ENCODE results near the gene RUSC1. TPM values are rescaled to one million over a fixed set of nuclear protein-coding genes. Genes with fewer than 3 reads are reported as not detected.

The RUSC1 gene
- total and polyA plus RNA-seq, 4 donors, result 28.4 to 129 (median 78.0) TPM

- no peak overlapping the region for H3K4me3 ChIP-seq (ENCODE audit: low read depth, low read length)
- peaks cover 12% of the 10 kb centered on the region for H3K4me1 ChIP-seq (ENCODE audit: control insufficient read depth, insufficient read depth, low read length)
- H3K27ac ChIP-seq (ENCODE audit: low read depth, low read length), result no peak overlapping the region
- 35% methylated on average over 40 of the region's 46 CpGs for WGBS (ENCODE audit: insufficient coverage)
- no peak for DNase-seq (ENCODE audit: low read depth in 4 of 6, low spot score in 6 of 6)
- H3K9me3 ChIP-seq (ENCODE audit: control insufficient read depth, insufficient read depth, low read length), result no peaks in the 10 kb centered on the region
- peaks cover 3% of the 10 kb centered on the region for H3K36me3 ChIP-seq (ENCODE audit: control insufficient read depth, insufficient read depth, low read length)
- peaks cover 42% of the 10 kb centered on the region for H3K27me3 ChIP-seq (ENCODE audit: control insufficient read depth, insufficient read depth, low read length)
Observed at GRCh38 chr1:155294520-155295182, 26.0 kb upstream of the RUSC1 start.

GRCh38 chr1:155295183-155295941 is 25.3 kb upstream of the RUSC1 start:
- 7% methylated on average over 45 of the region's 47 CpGs for WGBS (ENCODE audit: insufficient coverage)
- Histone ChIP-seq H3K27ac (ENCODE audit: low read depth, low read length) (no peak overlapping the region), H3K4me3 (ENCODE audit: low read depth, low read length) (no peak overlapping the region), H3K36me3 (ENCODE audit: control insufficient read depth, insufficient read depth, low read length) (peaks cover 3% of the 10 kb centered on the region), H3K9me3 (ENCODE audit: control insufficient read depth, insufficient read depth, low read length) (no peaks in the 10 kb centered on the region), H3K27me3 (ENCODE audit: control insufficient read depth, insufficient read depth, low read length) (peaks cover 42% of the 10 kb centered on the region), H3K4me1 (ENCODE audit: control insufficient read depth, insufficient read depth, low read length) (peaks cover 12% of the 10 kb centered on the region)
- DNase-seq (ENCODE audit: low read depth in 4 of 6, low spot score in 6 of 6), result no peak

GRCh38 chr1:155295942-155296267 is 24.8 kb upstream of the RUSC1 start:
- DNase-seq (ENCODE audit: low read depth in 4 of 6, low spot score in 6 of 6), result no peak
- H3K4me1 ChIP-seq (ENCODE audit: control insufficient read depth, insufficient read depth, low read length), result peaks cover 12% of the 10 kb centered on the region
- peaks cover 3% of the 10 kb centered on the region for H3K36me3 ChIP-seq (ENCODE audit: control insufficient read depth, insufficient read depth, low read length)
- no peak overlapping the region for H3K27ac ChIP-seq (ENCODE audit: low read depth, low read length)
- H3K9me3 ChIP-seq (ENCODE audit: control insufficient read depth, insufficient read depth, low read length), result no peaks in the 10 kb centered on the region
- WGBS (ENCODE audit: insufficient coverage), result 72% methylated on average over 7 of the region's 7 CpGs
- H3K4me3 ChIP-seq (ENCODE audit: low read depth, low read length), result no peak overlapping the region
- H3K27me3 ChIP-seq (ENCODE audit: control insufficient read depth, insufficient read depth, low read length), result peaks cover 42% of the 10 kb centered on the region

GRCh38 chr1:155296661-155297060 is 24.0 kb upstream of the RUSC1 start:
- peaks cover 2% of the 10 kb centered on the region for H3K36me3 ChIP-seq (ENCODE audit: control insufficient read depth, insufficient read depth, low read length)
- no peaks in the 10 kb centered on the region for H3K9me3 ChIP-seq (ENCODE audit: control insufficient read depth, insufficient read depth, low read length)
- WGBS (ENCODE audit: insufficient coverage), result 85% methylated on average over 3 of the region's 3 CpGs
- no peak overlapping the region for H3K27ac ChIP-seq (ENCODE audit: low read depth, low read length)
- peaks cover 12% of the 10 kb centered on the region for H3K4me1 ChIP-seq (ENCODE audit: control insufficient read depth, insufficient read depth, low read length)
- H3K4me3 ChIP-seq (ENCODE audit: low read depth, low read length), result no peak overlapping the region
- peaks cover 42% of the 10 kb centered on the region for H3K27me3 ChIP-seq (ENCODE audit: control insufficient read depth, insufficient read depth, low read length)
- no peak for DNase-seq (ENCODE audit: low read depth in 4 of 6, low spot score in 6 of 6)

GRCh38 chr1:155297384-155297783 is 23.3 kb upstream of the RUSC1 start:
- Histone ChIP-seq H3K4me1 (ENCODE audit: control insufficient read depth, insufficient read depth, low read length) (peaks cover 12% of the 10 kb centered on the region), H3K27me3 (ENCODE audit: control insufficient read depth, insufficient read depth, low read length) (peaks cover 42% of the 10 kb centered on the region), H3K27ac (ENCODE audit: low read depth, low read length) (no peak overlapping the region), H3K9me3 (ENCODE audit: control insufficient read depth, insufficient read depth, low read length) (no peaks in the 10 kb centered on the region), H3K4me3 (ENCODE audit: low read depth, low read length) (no peak overlapping the region), H3K36me3 (ENCODE audit: control insufficient read depth, insufficient read depth, low read length) (no peaks in the 10 kb centered on the region)
- 63% methylated on average over 6 of the region's 7 CpGs for WGBS (ENCODE audit: insufficient coverage)
- DNase-seq (ENCODE audit: low read depth in 4 of 6, low spot score in 6 of 6), result peak in 1 of 6 donors; percentile 6

GRCh38 chr1:155300024-155300423 is 20.7 kb upstream of the RUSC1 start:
- Histone ChIP-seq H3K4me1 (ENCODE audit: control insufficient read depth, insufficient read depth, low read length) (peaks cover 6% of the 10 kb centered on the region), H3K27ac (ENCODE audit: low read depth, low read length) (no peak overlapping the region), H3K36me3 (ENCODE audit: control insufficient read depth, insufficient read depth, low read length) (no peaks in the 10 kb centered on the region), H3K4me3 (ENCODE audit: low read depth, low read length) (no peak overlapping the region), H3K9me3 (ENCODE audit: control insufficient read depth, insufficient read depth, low read length) (no peaks in the 10 kb centered on the region), H3K27me3 (ENCODE audit: control insufficient read depth, insufficient read depth, low read length) (peaks cover 20% of the 10 kb centered on the region)
- 89% methylated on average over 7 of the region's 8 CpGs for WGBS (ENCODE audit: insufficient coverage)
- no peak for DNase-seq (ENCODE audit: low read depth in 4 of 6, low spot score in 6 of 6)

GRCh38 chr1:155300553-155301329 is 20.0 kb upstream of the RUSC1 start:
- no peak overlapping the region for H3K4me3 ChIP-seq (ENCODE audit: low read depth, low read length)
- no peaks in the 10 kb centered on the region for H3K9me3 ChIP-seq (ENCODE audit: control insufficient read depth, insufficient read depth, low read length)
- H3K27me3 ChIP-seq (ENCODE audit: control insufficient read depth, insufficient read depth, low read length), result peaks cover 12% of the 10 kb centered on the region
- DNase-seq (ENCODE audit: low read depth in 4 of 6, low spot score in 6 of 6), result no peak
- 92% methylated on average over 8 of the region's 9 CpGs for WGBS (ENCODE audit: insufficient coverage)
- H3K36me3 ChIP-seq (ENCODE audit: control insufficient read depth, insufficient read depth, low read length), result no peaks in the 10 kb centered on the region
- no peaks in the 10 kb centered on the region for H3K4me1 ChIP-seq (ENCODE audit: control insufficient read depth, insufficient read depth, low read length)
- H3K27ac ChIP-seq (ENCODE audit: low read depth, low read length), result no peak overlapping the region

- DNase-seq (ENCODE audit: low read depth in 4 of 6, low spot score in 6 of 6), result no peak
- Histone ChIP-seq H3K27ac (ENCODE audit: low read depth, low read length) (no peak within 1 kb of the TSS), H3K4me1 (ENCODE audit: control insufficient read depth, insufficient read depth, low read length) (no peaks in the 10 kb centered on the region), H3K27me3 (ENCODE audit: control insufficient read depth, insufficient read depth, low read length) (peaks cover 8% of the 10 kb centered on the region), H3K4me3 (ENCODE audit: low read depth, low read length) (no peak within 1 kb of the TSS), H3K36me3 (ENCODE audit: control insufficient read depth, insufficient read depth, low read length) (no peaks in the 10 kb centered on the region), H3K9me3 (ENCODE audit: control insufficient read depth, insufficient read depth, low read length) (no peaks in the 10 kb centered on the region)
- WGBS (ENCODE audit: insufficient coverage), result 77% methylated on average over 4 of the region's 5 CpGs
Observed at GRCh38 chr1:155301342-155301841, 19.3 kb upstream of the RUSC1 start, which contains the start of gene PKLR. Gene PKLR, minus strand, starts transcription at chr1:155301438. Its CDS starts 43 bp downstream, at chr1:155301395.

GRCh38 chr1:155304558-155305063 is 16.1 kb upstream of the RUSC1 start:
- Histone ChIP-seq H3K4me1 (ENCODE audit: control insufficient read depth, insufficient read depth, low read length) (peaks cover 17% of the 10 kb centered on the region), H3K36me3 (ENCODE audit: control insufficient read depth, insufficient read depth, low read length) (no peaks in the 10 kb centered on the region), H3K27ac (ENCODE audit: low read depth, low read length) (no peak overlapping the region), H3K4me3 (ENCODE audit: low read depth, low read length) (no peak overlapping the region), H3K27me3 (ENCODE audit: control insufficient read depth, insufficient read depth, low read length) (no peaks in the 10 kb centered on the region), H3K9me3 (ENCODE audit: control insufficient read depth, insufficient read depth, low read length) (no peaks in the 10 kb centered on the region)
- 69% methylated on average over 6 of the region's 11 CpGs for WGBS (ENCODE audit: insufficient coverage)
- DNase-seq (ENCODE audit: low read depth in 4 of 6, low spot score in 6 of 6), result no peak

All from spinal cord (tissue), 10 donors.